Kidney (tissue), 22 donors: ENCODE results near the gene SLC51B. TPM values are rescaled to one million over a fixed set of nuclear protein-coding genes. Genes with fewer than 3 reads are reported as not detected.

Experiments used
- DNase-seq, 5 donors: peaks; one replicate each; pipeline ENCODE4 v3.0.0-alpha.2; 2013 to 2020
- FAIRE-seq: peaks from 2 replicates; lab custom pipeline; 2012; peaks lifted over from hg19 to GRCh38; lab: Jason Lieb, UNC
- H3K27ac ChIP-seq, 2 donors: one replicate each; pipeline ENCODE4 v1.7.0; 2013; ENCODE audit warnings: low read depth in 2 of 2, low read length in 2 of 2, inconsistent platforms in 1 of 2
- H3K27me3 ChIP-seq: one replicate; pipeline ENCODE4 v1.7.1; 2013; ENCODE audit warnings: low read length, inconsistent platforms; ENCODE audit not compliant: control insufficient read depth, insufficient read depth
- H3K36me3 ChIP-seq, 3 donors: one replicate each; pipeline versions ENCODE4 v1.7.0 to v1.7.1; 2013; ENCODE audit warnings: low read length in 3 of 3, control low read depth in 1 of 3, inconsistent platforms in 1 of 3; ENCODE audit not compliant: insufficient read depth in 3 of 3, control insufficient read depth in 2 of 3
- H3K4me1 ChIP-seq, 3 donors: one replicate each; pipeline versions ENCODE4 v1.7.0 to v1.7.1; 2013; ENCODE audit warnings: low read length in 3 of 3, inconsistent platforms in 1 of 3, low read depth in 1 of 3; ENCODE audit not compliant: control insufficient read depth in 2 of 3, insufficient read depth in 2 of 3
- H3K4me3 ChIP-seq, 3 donors: one replicate each; pipeline versions ENCODE4 v1.7.0 to v1.8.1; 2013; ENCODE audit warnings: low read length in 3 of 3, control low read depth in 1 of 3, inconsistent platforms in 1 of 3
- H3K9ac ChIP-seq, 3 donors: one replicate each; pipeline versions ENCODE4 v1.7.0 to v1.7.1; 2013; ENCODE audit warnings: low read length in 3 of 3, control low read depth in 1 of 3, inconsistent platforms in 1 of 3
- H3K9me3 ChIP-seq, 3 donors: one replicate each; pipeline versions ENCODE4 v1.7.0 to v1.7.1; 2013; ENCODE audit warnings: low read length in 3 of 3, control low read depth in 1 of 3, inconsistent platforms in 1 of 3; ENCODE audit not compliant: control insufficient read depth in 2 of 3, insufficient read depth in 1 of 3
- CTCF ChIP-seq: IDR thresholded peaks from 3 replicates; pipeline ENCODE4 v1.5.1; 2012; ENCODE audit warnings: mild to moderate bottlenecking, moderate library complexity, borderline replicate concordance; ENCODE audit not compliant: insufficient read depth; ENCODE audit errors: extremely low read depth
- intact Hi-C: fragments of 100-400 bp; cut with DNase I; formaldehyde crosslinking; loops from one replicate; pipeline ENCODE4 v1.11.1; 2022
- long read RNA-seq, 10 donors: library from polyadenylated mRNA in 1 of 10; unstranded in 1 of 10; transcript quantifications; one replicate each; pipeline ENCODE4 v2.0.0 and lab custom pipeline, GENCODE V29; 2021 to 2026
- polyA plus RNA-seq: library from polyadenylated mRNA; stranded (reverse); fragments of 350-450 nt; fragmentation: Illumina TruSeq; extraction: RNeasy Lipid Tissue Mini Kit (QIAGEN cat#74804); gene quantifications from one replicate; pipeline ENCODE4 v1.2.3, GENCODE V29; 2014; ENCODE audit warnings: low read depth, low replicate concordance; ENCODE audit not compliant: insufficient read depth
- total RNA-seq: library from RNA; stranded (reverse); fragmentation: NEBNext Ultra II Directional; extraction: Animal tissue kit (Norgen Biotek cat#: 25700); gene quantifications from one replicate; pipeline ENCODE4 v1.2.1, GENCODE V29; 2021
- donor health status: control.
- donor health status: control.
- donor health status: control.
- donor health status: control.
- donor health status: control.
- donor health status: DM: yes; HTN: yes; CAD: no.
- donor health status: Normal renal cell carcinoma (clear cell type).

Gene SLC51B
- total RNA-seq (2.9 TPM), polyA plus RNA-seq (40.9 TPM)
- long read RNA-seq, donor 1, partial matches to known transcripts = 0 of 2 reads
- long read RNA-seq, donor 1, other reads (novel, unspliced or antisense) = 0 of 2 reads
- long read RNA-seq, donor 2, partial matches to known transcripts = 0 of 2 reads
- long read RNA-seq, donor 2, other reads (novel, unspliced or antisense) = 0 of 2 reads
- long read RNA-seq, donor 3, transcript SLC51B-201 (4 exons, 940 nt) = major isoform, 5 of 5 reads
- long read RNA-seq, donor 3, partial matches to known transcripts = 0 of 5 reads
- long read RNA-seq, donor 3, other reads (novel, unspliced or antisense) = 0 of 5 reads
- long read RNA-seq, donor 4, transcript SLC51B-201 (4 exons, 940 nt) = major isoform, 5 of 5 reads
- long read RNA-seq, donor 4, partial matches to known transcripts = 0 of 5 reads
- long read RNA-seq, donor 4, other reads (novel, unspliced or antisense) = 0 of 5 reads
- long read RNA-seq, donor 5, partial matches to known transcripts = 0 of 1 reads
- long read RNA-seq, donor 5, other reads (novel, unspliced or antisense) = 0 of 1 reads
- long read RNA-seq, donor 6, transcript SLC51B-201 (4 exons, 940 nt) = major isoform, 7 of 12 reads
- long read RNA-seq, donor 6, partial matches to known transcripts = 5 of 12 reads
- long read RNA-seq, donor 6, other reads (novel, unspliced or antisense) = 0 of 12 reads
- long read RNA-seq, donor 7, partial matches to known transcripts = 0 of 1 reads
- long read RNA-seq, donor 7, other reads (novel, unspliced or antisense) = 0 of 1 reads
- long read RNA-seq, donor 8, partial matches to known transcripts = 15 of 22 reads
- long read RNA-seq, donor 8, other reads (novel, unspliced or antisense) = 5 of 22 reads
- long read RNA-seq, donor 9, partial matches to known transcripts = 0 of 1 reads
- long read RNA-seq, donor 9, other reads (novel, unspliced or antisense) = 0 of 1 reads
- long read RNA-seq, donor 10, partial matches to known transcripts = 11 of 14 reads
- long read RNA-seq, donor 10, other reads (novel, unspliced or antisense) = 0 of 14 reads

- Histone ChIP-seq H3K9me3 (no peaks in the 10 kb centered on the region), H3K4me1 (peaks cover 5 to 20% (median 17%) of the 10 kb centered on the region in 3 donors), H3K27ac (peak within 1 kb of the TSS; percentile 82 to 84), H3K4me3 (peak within 1 kb of the TSS; percentile 16 to 65 (median 65)), H3K27me3 (no peaks in the 10 kb centered on the region), H3K36me3 (no peaks in the 10 kb centered on the region), H3K9ac (peak within 1 kb of the TSS in 1 of 3 donors; percentile 63)
- DNase-seq = peak; percentile 59 to 82 (median 70)
- no peak for FAIRE-seq
- intact Hi-C loops = no loop called here
- no peak for TF ChIP-seq CTCF
Observed at GRCh38 chr15:65044724-65045481, at the start of gene SLC51B. TSS of gene SLC51B (plus strand) at chr15:65045387. CDS start at chr15:65050005, 4,618 bp downstream.

GRCh38 chr15:64997066-64997465, 48.1 kb upstream of the SLC51B start:
- no peak overlapping the region for H3K4me3 ChIP-seq
- no peak for TF ChIP-seq CTCF
- no peaks in the 10 kb centered on the region for H3K36me3 ChIP-seq
- no peaks in the 10 kb centered on the region for H3K4me1 ChIP-seq
- H3K9ac ChIP-seq = no peak overlapping the region
- no peak overlapping the region for H3K27ac ChIP-seq
- H3K9me3 ChIP-seq = no peaks in the 10 kb centered on the region
- H3K27me3 ChIP-seq = no peaks in the 10 kb centered on the region
- intact Hi-C loops = no loop called here
- FAIRE-seq (no peak), DNase-seq (no peak)

- H3K9ac ChIP-seq = no peak overlapping the region
- FAIRE-seq (no peak), DNase-seq (no peak)
- no peak overlapping the region for H3K27ac ChIP-seq
- no peaks in the 10 kb centered on the region for H3K4me1 ChIP-seq
- no peaks in the 10 kb centered on the region for H3K27me3 ChIP-seq
- no peaks in the 10 kb centered on the region for H3K36me3 ChIP-seq
- intact Hi-C loops = no loop called here
- no peak overlapping the region for H3K4me3 ChIP-seq
- no peak for TF ChIP-seq CTCF
- H3K9me3 ChIP-seq = no peaks in the 10 kb centered on the region
Observed at GRCh38 chr15:64997745-64998375, 47.3 kb upstream of the SLC51B start.
